DND-41 (cell line): ENCODE measurements around the gene VPS35.
"Not testable (repeated sequence)": the region's sequence is repeated elsewhere in the genome, so short reads cannot be mapped to it uniquely, and the experiment has no call there.

Source experiments
- EZH2 ChIP-seq: IDR thresholded peaks from 3 replicates; pipeline ENCODE4 v1.6.1; 2012; ENCODE audit warnings: borderline replicate concordance, low read depth, mild to moderate bottlenecking, moderate library complexity, low read length, inconsistent platforms; ENCODE audit not compliant: severe bottlenecking
- TF ChIP-seq, protein P1 (sequence below): IDR thresholded peaks from 2 replicates; pipeline ENCODE4 v1.5.1; 2012; ENCODE audit warnings: borderline replicate concordance, low read length, moderate library complexity, mild to moderate bottlenecking; ENCODE audit not compliant: poor library complexity, severe bottlenecking; ENCODE audit errors: extremely low read depth

DNA sequence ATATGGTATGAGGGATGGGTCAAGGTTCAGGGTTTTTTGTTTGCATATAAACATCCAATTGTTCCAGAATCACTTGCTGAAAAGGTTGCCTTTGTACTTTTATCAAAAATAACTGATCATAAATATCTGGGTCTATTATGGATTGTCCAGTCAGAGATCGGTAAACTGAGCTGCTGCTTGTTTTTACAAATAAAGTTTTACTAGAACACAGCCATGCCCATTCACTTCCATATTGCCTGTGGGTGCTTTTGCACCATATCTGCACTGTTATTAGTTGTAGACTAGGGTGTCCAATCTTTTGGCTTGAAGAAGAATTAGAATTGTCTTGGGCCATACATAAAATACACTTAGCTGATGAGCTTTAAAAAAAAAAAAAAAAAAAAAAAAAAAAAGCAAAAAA is 11.0 kb downstream of the VPS35 start:
- TF ChIP-seq, protein P1, sequence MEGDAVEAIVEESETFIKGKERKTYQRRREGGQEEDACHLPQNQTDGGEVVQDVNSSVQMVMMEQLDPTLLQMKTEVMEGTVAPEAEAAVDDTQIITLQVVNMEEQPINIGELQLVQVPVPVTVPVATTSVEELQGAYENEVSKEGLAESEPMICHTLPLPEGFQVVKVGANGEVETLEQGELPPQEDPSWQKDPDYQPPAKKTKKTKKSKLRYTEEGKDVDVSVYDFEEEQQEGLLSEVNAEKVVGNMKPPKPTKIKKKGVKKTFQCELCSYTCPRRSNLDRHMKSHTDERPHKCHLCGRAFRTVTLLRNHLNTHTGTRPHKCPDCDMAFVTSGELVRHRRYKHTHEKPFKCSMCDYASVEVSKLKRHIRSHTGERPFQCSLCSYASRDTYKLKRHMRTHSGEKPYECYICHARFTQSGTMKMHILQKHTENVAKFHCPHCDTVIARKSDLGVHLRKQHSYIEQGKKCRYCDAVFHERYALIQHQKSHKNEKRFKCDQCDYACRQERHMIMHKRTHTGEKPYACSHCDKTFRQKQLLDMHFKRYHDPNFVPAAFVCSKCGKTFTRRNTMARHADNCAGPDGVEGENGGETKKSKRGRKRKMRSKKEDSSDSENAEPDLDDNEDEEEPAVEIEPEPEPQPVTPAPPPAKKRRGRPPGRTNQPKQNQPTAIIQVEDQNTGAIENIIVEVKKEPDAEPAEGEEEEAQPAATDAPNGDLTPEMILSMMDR, result not testable (repeated sequence)
- TF ChIP-seq EZH2, result not testable (repeated sequence)
